Right lobe of liver (tissue), 4 donors: ENCODE results near the gene MYH9.

Source experiments
- POLR2A ChIP-seq: fragments of 450-650 bp; IDR thresholded peaks from one replicate; pipeline ENCODE4 v1.6.1; 2017; ENCODE audit warnings: antibody characterized with exemption, mild to moderate bottlenecking
- TF ChIP-seq, protein P1 (sequence below), 4 donors: fragments of 200-600 bp in 3 of 4; fragments of 450-650 bp in 1 of 4; IDR thresholded peaks; one replicate each; pipeline versions ENCODE4 v1.5.1 to v1.8.0; 2016 to 2022; ENCODE audit warnings: antibody characterized with exemption in 4 of 4, mild to moderate bottlenecking in 2 of 4
- donor health status: DM: no; HTN: no; CAD: no.
- donor health status: DM: no; HTN: no; CAD: no.
- donor health status: DM: no; HTN: yes; CAD: no.

DNA sequence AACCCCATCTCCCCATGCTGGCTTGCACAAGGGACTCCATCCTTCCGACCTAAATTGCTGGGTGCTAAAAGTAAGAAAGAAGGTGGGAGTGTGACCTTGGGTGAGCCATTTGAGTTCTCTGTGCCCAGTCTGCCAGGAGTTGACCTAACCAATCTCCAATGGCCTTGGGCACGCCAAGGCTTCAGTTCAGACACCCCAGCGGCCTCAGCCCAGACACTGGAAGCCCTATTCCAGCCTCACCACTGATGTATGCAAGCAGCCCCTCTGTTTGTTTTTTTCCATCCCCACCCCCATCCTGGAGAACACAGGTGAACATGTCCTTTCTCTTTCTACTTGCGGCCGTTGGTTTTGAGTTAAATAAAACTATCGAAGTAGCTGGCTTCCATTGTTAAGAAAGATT lies 31.9 kb downstream of the MYH9 start:
- TF ChIP-seq, protein P1, sequence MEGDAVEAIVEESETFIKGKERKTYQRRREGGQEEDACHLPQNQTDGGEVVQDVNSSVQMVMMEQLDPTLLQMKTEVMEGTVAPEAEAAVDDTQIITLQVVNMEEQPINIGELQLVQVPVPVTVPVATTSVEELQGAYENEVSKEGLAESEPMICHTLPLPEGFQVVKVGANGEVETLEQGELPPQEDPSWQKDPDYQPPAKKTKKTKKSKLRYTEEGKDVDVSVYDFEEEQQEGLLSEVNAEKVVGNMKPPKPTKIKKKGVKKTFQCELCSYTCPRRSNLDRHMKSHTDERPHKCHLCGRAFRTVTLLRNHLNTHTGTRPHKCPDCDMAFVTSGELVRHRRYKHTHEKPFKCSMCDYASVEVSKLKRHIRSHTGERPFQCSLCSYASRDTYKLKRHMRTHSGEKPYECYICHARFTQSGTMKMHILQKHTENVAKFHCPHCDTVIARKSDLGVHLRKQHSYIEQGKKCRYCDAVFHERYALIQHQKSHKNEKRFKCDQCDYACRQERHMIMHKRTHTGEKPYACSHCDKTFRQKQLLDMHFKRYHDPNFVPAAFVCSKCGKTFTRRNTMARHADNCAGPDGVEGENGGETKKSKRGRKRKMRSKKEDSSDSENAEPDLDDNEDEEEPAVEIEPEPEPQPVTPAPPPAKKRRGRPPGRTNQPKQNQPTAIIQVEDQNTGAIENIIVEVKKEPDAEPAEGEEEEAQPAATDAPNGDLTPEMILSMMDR (IDR thresholded peaks at IDR 0.05), result no peak
- no peak for TF ChIP-seq POLR2A
